ENCODE results near the gene DNAH12.

DNA sequence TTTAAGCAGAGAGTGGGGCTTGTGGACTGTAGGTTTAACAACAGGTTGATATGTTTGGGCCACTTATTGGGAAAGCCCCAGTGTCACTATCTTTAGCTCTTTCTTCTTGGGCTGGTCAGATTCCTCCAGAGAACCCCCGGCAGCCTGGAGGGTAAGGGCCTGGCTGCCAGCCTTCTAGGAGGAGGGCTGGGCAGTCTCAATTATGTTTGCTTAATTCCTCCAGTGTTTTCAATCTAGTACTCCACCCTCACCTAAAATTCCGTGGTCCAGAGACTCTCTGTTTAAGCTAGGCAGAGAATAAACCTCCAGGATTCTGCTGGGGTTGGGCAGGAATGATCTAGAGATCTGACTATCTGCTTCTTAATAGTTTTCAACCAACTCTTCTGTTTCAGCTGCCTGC lies 256.9 kb downstream of the DNAH12 start:
- TF ChIP-seq POLR2A (IDR thresholded peaks at IDR 0.05), result no peak
- TF ChIP-seq, protein P1, sequence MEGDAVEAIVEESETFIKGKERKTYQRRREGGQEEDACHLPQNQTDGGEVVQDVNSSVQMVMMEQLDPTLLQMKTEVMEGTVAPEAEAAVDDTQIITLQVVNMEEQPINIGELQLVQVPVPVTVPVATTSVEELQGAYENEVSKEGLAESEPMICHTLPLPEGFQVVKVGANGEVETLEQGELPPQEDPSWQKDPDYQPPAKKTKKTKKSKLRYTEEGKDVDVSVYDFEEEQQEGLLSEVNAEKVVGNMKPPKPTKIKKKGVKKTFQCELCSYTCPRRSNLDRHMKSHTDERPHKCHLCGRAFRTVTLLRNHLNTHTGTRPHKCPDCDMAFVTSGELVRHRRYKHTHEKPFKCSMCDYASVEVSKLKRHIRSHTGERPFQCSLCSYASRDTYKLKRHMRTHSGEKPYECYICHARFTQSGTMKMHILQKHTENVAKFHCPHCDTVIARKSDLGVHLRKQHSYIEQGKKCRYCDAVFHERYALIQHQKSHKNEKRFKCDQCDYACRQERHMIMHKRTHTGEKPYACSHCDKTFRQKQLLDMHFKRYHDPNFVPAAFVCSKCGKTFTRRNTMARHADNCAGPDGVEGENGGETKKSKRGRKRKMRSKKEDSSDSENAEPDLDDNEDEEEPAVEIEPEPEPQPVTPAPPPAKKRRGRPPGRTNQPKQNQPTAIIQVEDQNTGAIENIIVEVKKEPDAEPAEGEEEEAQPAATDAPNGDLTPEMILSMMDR (IDR thresholded peaks at IDR 0.05), result no peak

All from right lobe of liver (tissue), 4 donors.